Measurements from ENCODE around the gene ALG8. TPM values are rescaled to one million over a fixed set of nuclear protein-coding genes. Genes with fewer than 3 reads are reported as not detected.
"Not testable (repeated sequence)": the region's sequence is repeated elsewhere in the genome, so short reads cannot be mapped to it uniquely, and the experiment has no call there.

Gene ALG8
- total RNA-seq, 4 donors from 2014 or later = 24.9 to 43.5 (median 32.0) TPM

DNA sequence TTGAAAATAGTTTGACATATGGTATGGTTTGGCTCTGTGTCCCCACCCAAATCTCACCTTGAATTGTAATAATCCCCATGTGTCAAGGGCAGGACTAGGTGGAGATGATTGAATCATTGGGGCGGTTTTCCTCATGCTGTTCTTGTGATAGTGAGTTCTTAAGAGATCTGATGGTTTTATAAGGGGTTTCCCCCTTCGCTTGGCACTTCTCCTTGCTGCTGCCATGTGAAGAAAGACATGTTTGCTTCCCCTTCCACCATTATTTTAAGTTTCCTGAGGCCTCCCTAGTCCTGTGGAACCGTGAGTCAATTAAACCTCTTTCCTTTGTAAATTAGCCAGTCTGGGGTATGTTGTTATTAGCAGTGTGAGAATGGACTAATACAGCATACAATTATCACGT, 41.3 kb upstream of the ALG8 start:
- Histone ChIP-seq H3K36me3 (peaks cover 0 to 27% (median 0%) of the 10 kb centered on the region in 3 donors), H3K4me3 (no peak overlapping the region), H3K27me3 (no peaks in the 10 kb centered on the region), H3K9me3 (no peaks in the 10 kb centered on the region), H3K27ac (no peak overlapping the region), H3K4me1 (peaks cover 0 to 11% (median 0%) of the 10 kb centered on the region in 4 donors)
- TF ChIP-seq, protein P1, sequence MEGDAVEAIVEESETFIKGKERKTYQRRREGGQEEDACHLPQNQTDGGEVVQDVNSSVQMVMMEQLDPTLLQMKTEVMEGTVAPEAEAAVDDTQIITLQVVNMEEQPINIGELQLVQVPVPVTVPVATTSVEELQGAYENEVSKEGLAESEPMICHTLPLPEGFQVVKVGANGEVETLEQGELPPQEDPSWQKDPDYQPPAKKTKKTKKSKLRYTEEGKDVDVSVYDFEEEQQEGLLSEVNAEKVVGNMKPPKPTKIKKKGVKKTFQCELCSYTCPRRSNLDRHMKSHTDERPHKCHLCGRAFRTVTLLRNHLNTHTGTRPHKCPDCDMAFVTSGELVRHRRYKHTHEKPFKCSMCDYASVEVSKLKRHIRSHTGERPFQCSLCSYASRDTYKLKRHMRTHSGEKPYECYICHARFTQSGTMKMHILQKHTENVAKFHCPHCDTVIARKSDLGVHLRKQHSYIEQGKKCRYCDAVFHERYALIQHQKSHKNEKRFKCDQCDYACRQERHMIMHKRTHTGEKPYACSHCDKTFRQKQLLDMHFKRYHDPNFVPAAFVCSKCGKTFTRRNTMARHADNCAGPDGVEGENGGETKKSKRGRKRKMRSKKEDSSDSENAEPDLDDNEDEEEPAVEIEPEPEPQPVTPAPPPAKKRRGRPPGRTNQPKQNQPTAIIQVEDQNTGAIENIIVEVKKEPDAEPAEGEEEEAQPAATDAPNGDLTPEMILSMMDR (IDR thresholded peaks at IDR 0.05) = no peak
- no peak for TF ChIP-seq POLR2A (IDR thresholded peaks at IDR 0.05)
- TF ChIP-seq EP300 (IDR thresholded peaks at IDR 0.05) = no peak
- WGBS, 2 donors = 94 to 98% methylated on average over 4 of the region's 4 CpGs
- DNase-seq (ENCODE audit: low spot score in 2 of 2) = no peak

DNA sequence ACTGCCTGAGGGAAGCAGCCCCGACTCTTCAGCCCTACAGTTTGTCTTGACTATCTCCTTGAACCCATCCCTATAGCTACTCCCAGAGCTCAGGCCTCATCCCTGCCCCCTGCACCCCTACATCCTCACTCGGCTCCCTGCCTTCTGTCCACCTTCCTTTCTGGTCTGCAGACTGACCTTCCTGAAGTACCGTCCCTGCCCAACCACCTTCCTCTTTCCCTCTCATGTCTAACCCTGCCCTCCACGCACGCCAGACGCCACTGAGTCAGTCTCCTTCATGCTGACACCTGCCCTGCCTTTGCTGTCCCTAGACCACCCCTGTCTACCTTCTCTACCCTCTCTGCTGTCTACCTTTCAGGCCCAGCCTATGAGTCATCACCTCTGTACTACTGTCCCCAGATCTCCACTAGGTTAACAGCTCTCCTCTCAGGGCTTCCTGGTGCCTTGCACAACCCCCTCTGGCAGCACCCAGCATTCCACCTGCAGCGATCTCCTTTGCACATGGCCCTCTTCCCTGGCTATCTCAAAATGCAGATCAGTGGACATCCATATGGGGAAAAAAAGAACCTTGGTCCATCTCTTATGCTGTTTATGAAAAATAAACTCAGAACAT, 40.1 kb upstream of the ALG8 start:
- TF ChIP-seq, protein P1 (IDR thresholded peaks at IDR 0.05) = no peak
- TF ChIP-seq POLR2A (IDR thresholded peaks at IDR 0.05) = no peak
- TF ChIP-seq EP300 (IDR thresholded peaks at IDR 0.05) = no peak
- no peak for DNase-seq (ENCODE audit: low spot score in 2 of 2)
- WGBS, 2 donors = 88 to 90% methylated on average over 7 of the region's 7 CpGs

DNA sequence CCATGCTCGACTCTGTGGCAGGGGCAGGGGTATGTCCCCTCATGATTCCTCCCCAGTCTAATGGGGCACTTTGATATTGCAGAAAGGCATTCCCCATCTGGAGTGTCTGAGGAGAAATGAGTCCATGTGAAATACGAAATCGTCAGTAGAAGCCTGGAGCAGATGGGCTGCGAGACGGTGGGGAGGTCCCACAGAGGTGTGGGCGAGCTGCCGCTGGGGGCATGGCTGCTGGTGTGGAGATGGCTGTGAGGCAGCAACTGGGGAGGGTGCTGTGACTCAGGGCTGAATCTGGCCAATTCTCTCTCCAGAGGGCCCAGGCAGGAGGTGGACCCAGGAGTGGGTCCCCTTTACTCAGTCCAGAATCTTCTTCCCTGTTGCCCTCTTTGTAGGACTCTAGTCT, 37.8 kb upstream of the ALG8 start:
- DNase-seq (ENCODE audit: low spot score in 2 of 2) = no peak
- no peak overlapping the region for H3K27ac ChIP-seq
- H3K4me1 ChIP-seq = no peaks in the 10 kb centered on the region
- WGBS, 2 donors = 84 to 91% methylated on average over 7 of the region's 7 CpGs
- H3K4me3 ChIP-seq = no peak overlapping the region
- no peak for TF ChIP-seq POLR2A (IDR thresholded peaks at IDR 0.05)
- no peak for TF ChIP-seq EP300 (IDR thresholded peaks at IDR 0.05)
- TF ChIP-seq, protein P1 (IDR thresholded peaks at IDR 0.05) = no peak
- H3K9me3 ChIP-seq = no peaks in the 10 kb centered on the region
- peaks cover 0 to 48% (median 0%) of the 10 kb centered on the region in 3 donors for H3K36me3 ChIP-seq
- H3K27me3 ChIP-seq = no peaks in the 10 kb centered on the region

More for the DNA sequence above, 40.1 kb upstream of the ALG8 start:
- Histone ChIP-seq H3K27ac (no peak overlapping the region), H3K9me3 (no peaks in the 10 kb centered on the region), H3K27me3 (no peaks in the 10 kb centered on the region), H3K4me1 (peaks cover 0 to 6% (median 0%) of the 10 kb centered on the region in 4 donors), H3K36me3 (peaks cover 0 to 29% (median 0%) of the 10 kb centered on the region in 3 donors), H3K4me3 (no peak overlapping the region)

DNA sequence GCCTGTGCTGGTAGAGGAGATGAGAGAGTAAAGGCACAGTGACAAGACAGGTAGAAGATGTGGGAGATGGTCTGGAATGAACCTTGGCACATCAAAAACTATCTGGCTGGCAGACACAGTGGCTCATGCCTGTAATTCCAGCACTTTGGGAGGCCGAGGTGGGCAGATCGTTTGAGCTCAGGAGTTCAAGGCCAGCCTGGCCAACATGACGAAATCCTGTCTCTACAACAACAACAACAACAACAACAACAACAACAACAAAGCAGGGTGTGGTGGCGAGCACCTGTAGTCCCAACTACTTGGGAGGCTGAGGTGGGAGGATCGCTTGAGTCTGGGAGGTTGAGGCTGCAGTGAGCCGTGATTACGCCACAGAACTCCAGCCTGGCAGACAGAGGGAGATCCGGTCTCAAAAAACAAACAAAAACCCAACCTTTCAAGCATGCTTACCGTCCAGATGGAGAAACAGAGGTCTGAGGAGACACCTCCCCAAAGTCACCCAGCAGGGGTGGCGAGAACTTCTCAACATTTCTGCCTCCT, 37.2 kb upstream of the ALG8 start:
- DNase-seq (ENCODE audit: low spot score in 2 of 2) = no peak
- H3K36me3 ChIP-seq = peaks cover 0 to 53% (median 0%) of the 10 kb centered on the region in 3 donors
- TF ChIP-seq, protein P1 (IDR thresholded peaks at IDR 0.05) = no peak
- no peak for TF ChIP-seq EP300 (IDR thresholded peaks at IDR 0.05)
- no peak for TF ChIP-seq POLR2A (IDR thresholded peaks at IDR 0.05)
- H3K4me3 ChIP-seq = no peak overlapping the region
- no peak overlapping the region for H3K27ac ChIP-seq
- H3K9me3 ChIP-seq = no peaks in the 10 kb centered on the region
- no peaks in the 10 kb centered on the region for H3K27me3 ChIP-seq
- H3K4me1 ChIP-seq = no peaks in the 10 kb centered on the region
- 92% methylated on average over 10 of the region's 10 CpGs for WGBS, 2 donors

DNA sequence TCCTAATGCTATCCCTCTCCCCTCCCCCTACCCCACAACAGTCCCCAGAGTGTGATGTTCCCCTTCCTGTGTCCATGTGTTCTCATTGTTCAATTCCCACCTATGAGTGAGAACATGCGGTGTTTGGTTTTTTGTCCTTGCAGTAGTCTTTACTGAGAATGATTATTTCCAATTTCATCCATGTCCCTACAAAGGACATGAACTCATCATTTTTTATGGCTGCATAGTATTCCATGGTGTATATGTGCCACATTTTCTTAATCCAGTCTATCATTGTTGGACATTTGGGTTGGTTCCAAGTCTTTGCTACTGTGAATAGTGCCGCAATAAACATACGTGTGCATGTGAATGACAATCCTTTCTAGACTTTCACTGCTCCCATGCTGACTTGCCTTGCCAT, 36.4 kb upstream of the ALG8 start:
- H3K27ac ChIP-seq; H3K27me3 ChIP-seq; DNase-seq (ENCODE audit: low spot score in 2 of 2); H3K4me1 ChIP-seq; H3K9me3 ChIP-seq; H3K4me3 ChIP-seq: not testable (repeated sequence)
- H3K36me3 ChIP-seq = peaks cover 0 to 53% (median 0%) of the 10 kb centered on the region in 3 donors
- 96 to 100% methylated on average over 3 of the region's 3 CpGs for WGBS, 2 donors

Data from tibial nerve (tissue), 4 donors.